CD8-positive, alpha-beta memory T cell (primary cell): ENCODE results near the gene HIF3A. TPM values are rescaled to one million over a fixed set of nuclear protein-coding genes. Genes with fewer than 3 reads are reported as not detected.

ENCODE experiments used
- CTCF ChIA-PET: fragments of 350-600 bp; sonication (Branson Sonifier 250); formaldehyde crosslinking; loops from one replicate; lab custom pipeline; 2021; ENCODE audit warnings: antibody characterized with exemption; lab: Charles Lee
- POLR2A ChIA-PET: fragments of 350-600 bp; sonication (Branson Sonifier 250); formaldehyde crosslinking; loops from one replicate; lab custom pipeline; 2021; ENCODE audit warnings: antibody characterized with exemption; lab: Charles Lee
- DNase-seq, 5 donors: peaks; one replicate each; pipeline versions ENCODE4 v3.0.0 to v3.0.0-alpha.2; 2020 to 2022; ENCODE audit warnings: mixed read lengths in 1 of 5
- H3K27ac ChIP-seq: one replicate; pipeline ENCODE4 v1.7.0; 2013; ENCODE audit warnings: low read depth, mild to moderate bottlenecking, low read length, moderate library complexity
- H3K27me3 ChIP-seq: 2 replicates; pipeline ENCODE4 v1.7.0; 2013; ENCODE audit warnings: low read length, mild to moderate bottlenecking; ENCODE audit not compliant: insufficient read depth, poor library complexity, severe bottlenecking
- H3K36me3 ChIP-seq: 2 replicates; pipeline ENCODE4 v1.7.0; 2013; ENCODE audit warnings: mild to moderate bottlenecking, low read length, moderate library complexity; ENCODE audit not compliant: insufficient read depth
- H3K4me1 ChIP-seq: 2 replicates; pipeline ENCODE4 v1.7.0; 2013; ENCODE audit warnings: mild to moderate bottlenecking, low read length, moderate library complexity; ENCODE audit not compliant: insufficient read depth
- H3K4me3 ChIP-seq: 2 replicates; pipeline ENCODE4 v1.7.0; 2013; ENCODE audit warnings: mild to moderate bottlenecking, low read length
- H3K9me3 ChIP-seq: 2 replicates; pipeline ENCODE4 v1.7.0; 2013; ENCODE audit warnings: mild to moderate bottlenecking, low read length
- H3K27ac Mint-ChIP-seq, 8 donors: one replicate each; pipeline ENCODE4 v1.8.0; 2020 to 2021; ENCODE audit warnings: mixed read lengths in 8 of 8, mild to moderate bottlenecking in 6 of 8, inconsistent platforms in 3 of 8, moderate library complexity in 3 of 8
- H3K27me3 Mint-ChIP-seq, 2 donors: one replicate each; pipeline ENCODE4 v1.8.0; 2020 to 2021; ENCODE audit warnings: mixed read lengths in 2 of 2, mild to moderate bottlenecking in 1 of 2, moderate library complexity in 1 of 2
- H3K36me3 Mint-ChIP-seq, 3 donors: one replicate each; pipeline ENCODE4 v1.8.0; 2020 to 2021; ENCODE audit warnings: mixed read lengths in 3 of 3, inconsistent platforms in 1 of 3, mild to moderate bottlenecking in 1 of 3
- H3K4me1 Mint-ChIP-seq, 3 donors: one replicate each; pipeline ENCODE4 v1.8.0; 2020 to 2021; ENCODE audit warnings: mixed read lengths in 3 of 3, inconsistent platforms in 1 of 3, mild to moderate bottlenecking in 1 of 3
- H3K4me3 Mint-ChIP-seq, 7 donors: one replicate each; pipeline ENCODE4 v1.8.0; 2020 to 2021; ENCODE audit warnings: mixed read lengths in 7 of 7, mild to moderate bottlenecking in 6 of 7, moderate library complexity in 4 of 7, inconsistent platforms in 2 of 7
- H3K9me3 Mint-ChIP-seq, 5 donors: one replicate each; pipeline ENCODE4 v1.8.0; 2020 to 2022; ENCODE audit warnings: mixed read lengths in 5 of 5, mild to moderate bottlenecking in 3 of 5, moderate library complexity in 2 of 5, inconsistent platforms in 1 of 5
- polyA plus RNA-seq: library from polyadenylated mRNA; unstranded; fragments of 300-500 nt; fragmentation: Illumina TruSeq; gene quantifications from one replicate; pipeline ENCODE4 v1.2.3, GENCODE V29; 2021
- total RNA-seq, 2 experiments: library from RNA; stranded (reverse); gene quantifications; one replicate each; pipeline ENCODE4 v1.2.3, GENCODE V29; 2021

The HIF3A gene
- total and polyA plus RNA-seq, 3 experiments from 2014 or later = not detected

DNA sequence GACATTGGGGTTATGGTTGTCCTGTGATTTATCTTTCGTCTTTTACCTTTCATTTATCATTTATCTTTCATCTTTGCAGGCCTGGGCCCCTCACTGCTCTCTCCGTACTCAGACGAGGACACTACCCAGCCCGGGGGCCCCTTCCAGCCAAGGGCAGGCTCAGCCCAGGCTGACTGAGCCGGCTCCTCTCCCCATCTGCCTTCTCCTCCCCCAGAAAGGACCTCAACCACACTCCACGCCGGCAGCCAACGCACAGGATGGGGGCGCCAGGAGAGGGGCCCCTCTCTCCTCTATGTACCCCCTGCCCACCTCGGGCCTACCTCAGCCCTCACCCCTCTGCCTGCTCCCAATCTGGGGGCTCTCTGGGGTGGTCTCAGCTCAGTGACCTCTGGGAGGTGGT lies 42.6 kb downstream of the HIF3A start:
- H3K27me3 Mint-ChIP-seq = peaks cover 6 to 7% of the 10 kb centered on the region in 2 donors
- no peaks in the 10 kb centered on the region for H3K36me3 ChIP-seq
- H3K27me3 ChIP-seq = no peaks in the 10 kb centered on the region
- H3K4me1 Mint-ChIP-seq = no peaks in the 10 kb centered on the region
- no peak overlapping the region for H3K4me3 ChIP-seq
- POLR2A ChIA-PET = no interaction called here
- H3K4me1 ChIP-seq = no peaks in the 10 kb centered on the region
- H3K27ac Mint-ChIP-seq = no peak overlapping the region
- H3K9me3 ChIP-seq = no peaks in the 10 kb centered on the region
- DNase-seq = no peak
- H3K4me3 Mint-ChIP-seq = no peak overlapping the region
- H3K9me3 Mint-ChIP-seq = no peaks in the 10 kb centered on the region
- no peaks in the 10 kb centered on the region for H3K36me3 Mint-ChIP-seq
- no peak overlapping the region for H3K27ac ChIP-seq
- CTCF ChIA-PET = no interaction called here

- Mint-ChIP-seq H3K4me1 (no peaks in the 10 kb centered on the region), H3K9me3 (no peaks in the 10 kb centered on the region), H3K27ac (peak overlapping the region in 1 of 8 donors; percentile 47), H3K4me3 (no peak overlapping the region), H3K27me3 (peaks cover 6 to 10% of the 10 kb centered on the region in 2 donors), H3K36me3 (no peaks in the 10 kb centered on the region)
- Histone ChIP-seq H3K27me3 (no peaks in the 10 kb centered on the region), H3K4me1 (no peaks in the 10 kb centered on the region), H3K4me3 (no peak overlapping the region), H3K36me3 (no peaks in the 10 kb centered on the region), H3K27ac (no peak overlapping the region), H3K9me3 (no peaks in the 10 kb centered on the region)
- POLR2A ChIA-PET = no interaction called here
- no peak for DNase-seq
- CTCF ChIA-PET = no interaction called here
Observed at GRCh38 chr19:46340051-46340659, 43.3 kb downstream of the HIF3A start.

- no peak for DNase-seq
- H3K27me3 Mint-ChIP-seq = peaks cover 6 to 13% of the 10 kb centered on the region in 2 donors
- H3K4me3 Mint-ChIP-seq = no peak overlapping the region
- peak overlapping the region in 1 of 8 donors; percentile 35 for H3K27ac Mint-ChIP-seq
- peaks cover 5 to 14% (median 9%) of the 10 kb centered on the region in 3 donors for H3K4me1 Mint-ChIP-seq
- CTCF ChIA-PET = no interaction called here
- POLR2A ChIA-PET = no interaction called here
- Histone ChIP-seq H3K4me1 (peaks cover 3% of the 10 kb centered on the region), H3K27ac (no peak overlapping the region), H3K4me3 (no peak overlapping the region), H3K27me3 (no peaks in the 10 kb centered on the region), H3K9me3 (no peaks in the 10 kb centered on the region), H3K36me3 (no peaks in the 10 kb centered on the region)
- H3K9me3 Mint-ChIP-seq = no peaks in the 10 kb centered on the region
- peaks cover 0 to 6% (median 0%) of the 10 kb centered on the region in 3 donors for H3K36me3 Mint-ChIP-seq
Observed at GRCh38 chr19:46341937-46342336, 45.1 kb downstream of the HIF3A start.

DNA sequence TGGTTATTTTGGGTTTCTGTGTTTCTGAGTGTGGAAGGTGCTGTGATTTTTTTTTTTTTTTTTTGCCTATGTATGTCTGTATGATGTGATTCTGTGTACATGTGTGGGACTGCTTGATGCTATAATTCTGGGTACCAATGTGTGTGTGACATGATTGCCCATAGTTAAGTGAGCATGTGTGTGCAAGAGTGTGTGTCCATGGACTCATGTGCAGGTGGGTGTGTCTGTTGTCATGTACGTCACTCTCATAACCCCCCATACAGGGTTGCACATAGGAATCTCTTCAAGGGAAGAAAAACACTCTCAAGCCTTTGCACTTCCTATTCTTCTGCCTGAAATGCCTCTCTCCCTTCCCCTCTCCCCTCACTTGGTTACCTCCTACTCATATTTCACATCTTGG lies 47.5 kb downstream of the HIF3A start:
- CTCF ChIA-PET = interaction anchor here (1.6 kb wide), 1 partner anchor 52 kb away, joined by 3 read pairs; no protein-coding TSS in a partner anchor
- Histone ChIP-seq H3K27me3 (no peaks in the 10 kb centered on the region), H3K27ac (no peak overlapping the region), H3K9me3 (no peaks in the 10 kb centered on the region), H3K36me3 (no peaks in the 10 kb centered on the region), H3K4me3 (no peak overlapping the region), H3K4me1 (peaks cover 24% of the 10 kb centered on the region)
- Mint-ChIP-seq H3K27ac (peak overlapping the region in 2 of 8 donors; percentile 8 to 9), H3K9me3 (no peaks in the 10 kb centered on the region), H3K27me3 (peaks cover 6 to 12% of the 10 kb centered on the region in 2 donors), H3K4me1 (peaks cover 28 to 39% (median 30%) of the 10 kb centered on the region in 3 donors), H3K36me3 (peaks cover 0 to 10% (median 0%) of the 10 kb centered on the region in 3 donors), H3K4me3 (peak overlapping the region in 1 of 7 donors; percentile 68)
- POLR2A ChIA-PET = no interaction called here
- DNase-seq = no peak

GRCh38 chr19:46345157-46345556 lies 48.3 kb downstream of the HIF3A start:
- Histone ChIP-seq H3K27ac (no peak overlapping the region), H3K9me3 (no peaks in the 10 kb centered on the region), H3K27me3 (no peaks in the 10 kb centered on the region), H3K36me3 (no peaks in the 10 kb centered on the region), H3K4me3 (no peak overlapping the region), H3K4me1 (peaks cover 32% of the 10 kb centered on the region)
- Mint-ChIP-seq H3K27ac (peak overlapping the region in 4 of 8 donors; percentile 2 to 98 (median 46)), H3K36me3 (peaks cover 0 to 10% (median 0%) of the 10 kb centered on the region in 3 donors), H3K4me3 (peak overlapping the region in 6 of 7 donors; percentile 90 to 97 (median 93)), H3K9me3 (no peaks in the 10 kb centered on the region), H3K4me1 (peaks cover 36 to 46% (median 38%) of the 10 kb centered on the region in 3 donors), H3K27me3 (peaks cover 5 to 12% of the 10 kb centered on the region in 2 donors)
- ChIA-PET POLR2A (no interaction called here), CTCF (no interaction called here)
- DNase-seq = no peak

GRCh38 chr19:46346821-46347571 lies 50.2 kb downstream of the HIF3A start, which contains the start of gene PPP5C:
Gene PPP5C (plus strand): TSS chr19:46347087. CDS start chr19:46347097, 10 bp downstream.
- Mint-ChIP-seq H3K27me3 (peaks cover 3 to 8% of the 10 kb centered on the region in 2 donors), H3K36me3 (peaks cover 0 to 10% (median 0%) of the 10 kb centered on the region in 3 donors), H3K4me3 (peak within 1 kb of the TSS; percentile 90 to 97 (median 94)), H3K27ac (peak within 1 kb of the TSS; percentile 76 to 98 (median 90)), H3K9me3 (no peaks in the 10 kb centered on the region), H3K4me1 (peaks cover 52 to 65% (median 55%) of the 10 kb centered on the region in 3 donors)
- CTCF ChIA-PET = interaction anchor here (0.6 to 1.7 kb wide), 4 partner anchors 11 to 49 kb away, joined by 3 to 5 read pairs (median 4); no protein-coding TSS in a partner anchor
- no peaks in the 10 kb centered on the region for H3K36me3 ChIP-seq
- H3K4me1 ChIP-seq = peaks cover 50% of the 10 kb centered on the region
- DNase-seq = peak; percentile 76 to 84 (median 79)
- H3K27ac ChIP-seq = peak within 1 kb of the TSS; percentile 82
- no peaks in the 10 kb centered on the region for H3K9me3 ChIP-seq
- H3K4me3 ChIP-seq = peak within 1 kb of the TSS; percentile 98
- POLR2A ChIA-PET = interaction anchor here (0.6 to 1.0 kb wide), 4 partner anchors 59 to 851 kb away, joined by 3 to 5 read pairs (median 4); partner anchors contain the start of gene RTN2
- H3K27me3 ChIP-seq = no peaks in the 10 kb centered on the region

GRCh38 chr19:46347572-46347883 lies 50.7 kb downstream of the HIF3A start:
- DNase-seq = no peak
- H3K36me3 Mint-ChIP-seq = peaks cover 0 to 10% (median 0%) of the 10 kb centered on the region in 3 donors
- peak overlapping the region; percentile 82 for H3K27ac ChIP-seq
- H3K27me3 Mint-ChIP-seq = peaks cover 3 to 8% of the 10 kb centered on the region in 2 donors
- no peaks in the 10 kb centered on the region for H3K9me3 ChIP-seq
- H3K4me1 ChIP-seq = peaks cover 52% of the 10 kb centered on the region
- peak overlapping the region; percentile 98 for H3K4me3 ChIP-seq
- POLR2A ChIA-PET = interaction anchor here (0.7 to 1.0 kb wide), 3 partner anchors 351 to 851 kb away, joined by 3 to 4 read pairs (median 3); partner anchors contain the start of gene RTN2
- H3K27me3 ChIP-seq = no peaks in the 10 kb centered on the region
- CTCF ChIA-PET = interaction anchor here (1.1 kb wide), 1 partner anchor 48 kb away, joined by 4 read pairs; no protein-coding TSS in a partner anchor
- no peaks in the 10 kb centered on the region for H3K36me3 ChIP-seq
- H3K27ac Mint-ChIP-seq = peak overlapping the region; percentile 76 to 98 (median 90)
- H3K4me3 Mint-ChIP-seq = peak overlapping the region; percentile 90 to 97 (median 94)
- H3K4me1 Mint-ChIP-seq = peaks cover 54 to 68% (median 57%) of the 10 kb centered on the region in 3 donors
- H3K9me3 Mint-ChIP-seq = no peaks in the 10 kb centered on the region
